ENCODE measurements around the gene ALAD. TPM values are rescaled to one million over a fixed set of nuclear protein-coding genes. Genes with fewer than 3 reads are reported as not detected.

The ALAD gene
- total and polyA plus RNA-seq, 9 of the 15 experiments (the other 6 are each of a cell fraction or from before 2014, with no cell fraction given), result 1.3 to 12.7 (median 6.8) TPM

GRCh38 chr9:113376634-113377567 lies 24.2 kb downstream of the ALAD start, which contains the start of gene HDHD3 (continued):
- TF ChIP-seq ETV6 (IDR thresholded peaks at IDR 0.05; ENCODE audit: borderline replicate concordance in 1 of 2, low read depth in 2 of 2, low read length in 1 of 2) (no peak), ETV6 (CRISPR knock-in tag; IDR thresholded peaks at IDR 0.05; ENCODE audit: borderline replicate concordance) (no peak), ETS1 (conservative IDR thresholded peaks at IDR 0.05; ENCODE audit: control insufficient read depth, low read depth, low read length) (0 out of 2 replicates have a peak, but pooled peaks have one; percentile 48), ZBTB17 (CRISPR knock-in tag; IDR thresholded peaks at IDR 0.05) (0 out of 2 replicates have a peak, but pooled peaks have one; percentile 46), DMBX1 (CRISPR knock-in tag; IDR thresholded peaks at IDR 0.05; ENCODE audit: borderline replicate concordance) (no peak), RBFOX2 (IDR thresholded peaks at IDR 0.05; ENCODE audit: low read depth, low read length) (peak; percentile 83), CXXC5 (CRISPR knock-in tag; IDR thresholded peaks at IDR 0.05) (0 out of 2 replicates have a peak, but pooled peaks have one; percentile 59), RB1 (IDR thresholded peaks at IDR 0.05; ENCODE audit: low read depth) (peak; percentile 33; the same call in 1 of the 2 replicates), SUPT5H (IDR thresholded peaks at IDR 0.05) (peak; percentile 66), KLF1 (tag; IDR thresholded peaks at IDR 0.05) (no peak), ZBTB11 (CRISPR knock-in tag; IDR thresholded peaks at IDR 0.05) (no peak), XRCC5 (IDR thresholded peaks at IDR 0.05; ENCODE audit: low read depth, low read length) (no peak), C11orf30 (IDR thresholded peaks at IDR 0.05; ENCODE audit: low read depth) (no peak), CSDE1 (IDR thresholded peaks at IDR 0.05) (no peak), PCBP1 (IDR thresholded peaks at IDR 0.05; ENCODE audit: low read depth, low read length, poor library complexity, severe bottlenecking) (peak; percentile 49), POLR2B (IDR thresholded peaks at IDR 0.05; ENCODE audit: low read depth, partially characterized antibody) (no peak), HNRNPUL1 (IDR thresholded peaks at IDR 0.05; ENCODE audit: low read length) (no peak), ATF1 (CRISPR knock-in tag; IDR thresholded peaks at IDR 0.05) (no peak), ATF1 (tag; IDR thresholded peaks at IDR 0.05) (no peak), HBP1 (CRISPR knock-in tag; IDR thresholded peaks at IDR 0.05) (peak; percentile 30; the same call in 1 of the 2 replicates), MCM2 (IDR thresholded peaks at IDR 0.05; ENCODE audit: low read depth) (no peak), HNRNPLL (IDR thresholded peaks at IDR 0.05; ENCODE audit: low read depth, low read length, poor library complexity, severe bottlenecking) (peak; percentile 68), ZNF57 (CRISPR knock-in tag; IDR thresholded peaks at IDR 0.05) (no peak)
